GM12892 (cell line): ENCODE data around the gene ERFE.

Experiments
- POLR2A ChIP-seq: IDR thresholded peaks from 2 replicates; pipeline ENCODE4 v1.6.1; 2011; ENCODE audit warnings: low read depth, low read length, control low read depth
- POLR2AphosphoS5 ChIP-seq: IDR thresholded peaks from 2 replicates; pipeline ENCODE4 v1.6.1; 2011; ENCODE audit warnings: low read depth, low read length, control low read depth
- TAF1 ChIP-seq: IDR thresholded peaks from 2 replicates; pipeline ENCODE4 v1.6.1; 2011; ENCODE audit warnings: low read depth, mild to moderate bottlenecking, control low read depth, low read length, borderline replicate concordance

DNA sequence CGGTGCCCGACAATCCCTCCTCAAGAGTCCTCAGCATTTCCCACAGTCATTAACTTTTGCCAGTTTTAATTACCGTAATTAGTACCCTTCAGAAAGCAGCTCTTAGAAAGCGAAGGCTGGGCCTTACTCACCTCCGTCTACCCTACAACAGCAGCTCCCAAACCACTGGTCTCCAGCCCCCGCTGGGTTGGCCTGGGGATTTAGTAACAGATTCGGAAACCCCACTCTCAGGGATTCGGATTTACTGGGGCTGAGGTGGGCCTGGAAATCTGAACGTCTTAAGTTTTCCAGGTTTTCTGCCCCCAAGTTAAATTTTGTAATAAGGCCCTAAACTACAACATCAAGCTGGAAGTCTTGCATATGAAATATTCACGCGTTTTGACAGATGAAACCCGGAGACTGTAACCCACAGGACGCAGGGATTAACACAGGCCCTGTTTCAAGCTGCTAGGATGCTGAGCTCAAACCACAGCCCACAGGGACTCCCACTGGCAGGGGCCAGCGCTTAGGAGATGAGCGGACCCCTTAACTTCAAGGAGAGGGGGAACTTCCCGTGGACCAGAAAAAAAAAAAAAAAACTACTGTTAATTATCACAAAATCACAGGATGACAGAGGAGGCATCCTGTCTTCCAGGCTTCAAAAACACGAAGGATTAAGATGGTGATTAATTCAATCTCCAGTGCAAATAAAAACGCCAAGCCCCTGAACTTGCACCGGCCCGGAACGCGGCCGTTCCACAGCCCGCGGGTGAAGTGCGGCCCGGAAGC is 43.7 kb downstream of the ERFE start:
- TF ChIP-seq POLR2AphosphoS5 (no peak), POLR2A (no peak), TAF1 (no peak)
